Stomach smooth muscle (tissue), 2 donors: Measurements from ENCODE around the gene NCBP3.
A peak's percentile ranks its signal among the peaks of the same experiment; 100 is the strongest.

Source experiments
- H3K27ac ChIP-seq: one replicate; pipeline ENCODE4 v1.7.0; 2013; ENCODE audit warnings: mild to moderate bottlenecking, low read length, inconsistent platforms
- H3K27me3 ChIP-seq, 2 donors: one replicate each; pipeline ENCODE4 v1.7.0; 2013; ENCODE audit warnings: low read length in 2 of 2; ENCODE audit not compliant: insufficient read depth in 2 of 2, control insufficient read depth in 1 of 2
- H3K36me3 ChIP-seq, 2 donors: one replicate each; pipeline ENCODE4 v1.7.0; 2013; ENCODE audit warnings: low read length in 2 of 2; ENCODE audit not compliant: control insufficient read depth in 2 of 2, insufficient read depth in 2 of 2
- H3K4me1 ChIP-seq: one replicate; pipeline ENCODE4 v1.7.0; 2013; ENCODE audit warnings: low read length; ENCODE audit not compliant: control insufficient read depth, insufficient read depth
- H3K4me3 ChIP-seq, 2 donors: one replicate each; pipeline ENCODE4 v1.7.0; 2013; ENCODE audit warnings: low read length in 2 of 2
- H3K9ac ChIP-seq, 2 donors: one replicate each; pipeline ENCODE4 v1.7.0; 2013; ENCODE audit warnings: low read length in 2 of 2, mild to moderate bottlenecking in 1 of 2
- H3K9me3 ChIP-seq, 2 donors: one replicate each; pipeline ENCODE4 v1.7.0; 2013; ENCODE audit warnings: low read length in 2 of 2; ENCODE audit not compliant: control insufficient read depth in 2 of 2
- donor health status: healthy.
- donor health status: Pancreatic carcinoma.

NCBP3 gene

GRCh38 chr17:3812771-3813170 lies 33.3 kb downstream of the NCBP3 start:
- Histone ChIP-seq H3K9me3 (no peaks in the 10 kb centered on the region), H3K27ac (no peak overlapping the region), H3K4me3 (no peak overlapping the region), H3K9ac (no peak overlapping the region), H3K36me3 (peaks cover 46 to 65% of the 10 kb centered on the region in 2 donors), H3K4me1 (no peaks in the 10 kb centered on the region), H3K27me3 (no peaks in the 10 kb centered on the region)

- Histone ChIP-seq H3K4me1 (no peaks in the 10 kb centered on the region), H3K27me3 (no peaks in the 10 kb centered on the region), H3K27ac (no peak overlapping the region), H3K36me3 (peaks cover 49 to 68% of the 10 kb centered on the region in 2 donors), H3K4me3 (no peak overlapping the region), H3K9me3 (no peaks in the 10 kb centered on the region), H3K9ac (no peak overlapping the region)
Observed at GRCh38 chr17:3812284-3812683, 33.8 kb downstream of the NCBP3 start.

GRCh38 chr17:3810019-3810418 lies 36.0 kb downstream of the NCBP3 start:
- Histone ChIP-seq H3K27ac (no peak overlapping the region), H3K36me3 (peaks cover 35 to 59% of the 10 kb centered on the region in 2 donors), H3K9ac (no peak overlapping the region), H3K4me3 (no peak overlapping the region), H3K27me3 (no peaks in the 10 kb centered on the region), H3K4me1 (no peaks in the 10 kb centered on the region), H3K9me3 (no peaks in the 10 kb centered on the region)

DNA sequence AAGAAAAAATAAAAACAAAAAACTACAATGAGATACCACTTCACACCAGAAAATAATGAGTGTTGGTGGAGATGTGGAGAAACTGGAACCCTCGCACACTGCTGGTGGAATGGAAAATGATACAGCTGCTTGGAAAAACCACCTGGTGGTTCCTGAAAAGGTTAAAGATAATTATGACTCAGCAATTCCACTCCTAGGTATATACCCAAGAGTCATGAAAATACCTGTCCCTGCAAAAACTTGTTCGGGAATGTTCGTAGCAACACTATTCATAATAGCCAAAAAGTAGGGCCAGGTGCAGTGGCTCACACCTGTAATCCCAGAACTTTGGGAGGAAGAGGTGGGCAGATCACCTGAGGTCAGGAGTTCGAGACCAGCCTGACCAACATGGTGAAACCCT lies 36.9 kb downstream of the NCBP3 start:
- H3K4me3 ChIP-seq = no peak overlapping the region
- no peak overlapping the region for H3K9ac ChIP-seq
- H3K27me3 ChIP-seq = no peaks in the 10 kb centered on the region
- H3K36me3 ChIP-seq = peaks cover 32 to 53% of the 10 kb centered on the region in 2 donors
- no peaks in the 10 kb centered on the region for H3K9me3 ChIP-seq
- no peak overlapping the region for H3K27ac ChIP-seq
- H3K4me1 ChIP-seq = no peaks in the 10 kb centered on the region

- Histone ChIP-seq H3K4me3 (no peak overlapping the region), H3K27me3 (no peaks in the 10 kb centered on the region), H3K4me1 (no peaks in the 10 kb centered on the region), H3K9me3 (no peaks in the 10 kb centered on the region), H3K9ac (no peak overlapping the region), H3K36me3 (peaks cover 30 to 52% of the 10 kb centered on the region in 2 donors), H3K27ac (no peak overlapping the region)
Observed at GRCh38 chr17:3808701-3809100, 37.3 kb downstream of the NCBP3 start.

DNA sequence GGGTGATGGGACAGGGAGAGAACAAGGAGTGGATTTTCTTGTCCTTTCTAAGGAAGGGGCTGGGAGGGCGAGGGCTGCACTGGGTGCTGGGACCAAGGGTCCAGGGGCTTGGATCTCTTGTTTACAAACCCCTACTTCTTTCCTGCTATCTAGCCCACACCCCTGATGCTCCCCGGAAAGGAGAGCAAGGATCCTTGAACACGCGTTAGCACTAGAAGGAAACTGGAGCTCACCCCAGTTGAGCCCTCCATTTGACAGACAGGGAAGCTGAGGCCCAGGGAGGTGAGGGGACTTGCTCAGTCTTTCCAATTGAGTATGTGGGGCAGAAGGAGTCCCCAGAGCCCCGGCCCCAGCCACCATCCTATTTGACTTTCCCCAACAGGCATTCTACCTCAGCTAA lies 40.5 kb downstream of the NCBP3 start:
- Histone ChIP-seq H3K27ac (no peak overlapping the region), H3K4me1 (peaks cover 7% of the 10 kb centered on the region), H3K27me3 (no peaks in the 10 kb centered on the region), H3K9me3 (no peaks in the 10 kb centered on the region), H3K36me3 (peaks cover 19 to 33% of the 10 kb centered on the region in 2 donors), H3K4me3 (no peak overlapping the region), H3K9ac (no peak overlapping the region)

DNA sequence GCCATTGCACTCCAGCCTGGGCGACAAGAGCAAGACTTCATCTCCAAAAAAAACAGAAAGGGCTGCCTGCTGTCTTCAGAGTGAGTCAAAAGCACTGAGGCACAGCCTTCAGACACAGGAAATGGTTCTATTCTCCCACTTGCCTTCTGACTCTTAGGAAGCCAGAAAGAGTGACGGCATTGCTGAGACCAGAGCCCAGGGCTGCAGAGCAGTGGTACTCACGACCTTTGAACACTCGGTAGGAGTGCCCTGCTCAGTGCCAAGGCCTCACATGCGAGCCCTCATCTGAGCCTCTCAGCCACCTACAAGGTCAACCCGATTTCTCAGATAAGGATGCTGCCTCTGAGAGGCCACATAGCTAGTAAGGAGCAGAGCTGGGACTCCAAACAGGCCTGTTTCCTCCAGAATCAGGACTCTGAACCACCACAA lies 41.5 kb downstream of the NCBP3 start:
- H3K4me1 ChIP-seq = peaks cover 7% of the 10 kb centered on the region
- H3K4me3 ChIP-seq = no peak overlapping the region
- no peaks in the 10 kb centered on the region for H3K9me3 ChIP-seq
- no peak overlapping the region for H3K9ac ChIP-seq
- H3K36me3 ChIP-seq = peaks cover 10 to 24% of the 10 kb centered on the region in 2 donors
- H3K27me3 ChIP-seq = no peaks in the 10 kb centered on the region
- H3K27ac ChIP-seq = no peak overlapping the region

DNA sequence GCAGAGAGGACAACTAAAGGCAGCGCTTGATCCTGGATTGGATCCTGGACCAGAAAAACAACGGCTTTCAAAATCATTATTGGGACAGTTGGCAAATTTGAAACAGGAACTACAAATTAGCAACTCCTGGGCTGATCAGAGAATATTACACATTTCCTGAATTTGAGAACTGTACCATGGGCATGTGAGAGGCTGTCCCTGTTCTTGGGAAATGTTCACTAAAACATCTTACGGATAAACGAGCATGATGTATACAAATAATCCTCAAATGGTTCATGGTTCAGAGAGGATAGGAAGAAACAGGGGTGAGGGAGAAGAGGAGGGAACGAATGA lies 42.8 kb downstream of the NCBP3 start:
- H3K27ac ChIP-seq = peak overlapping the region; percentile 24
- no peak overlapping the region for H3K9ac ChIP-seq

DNA sequence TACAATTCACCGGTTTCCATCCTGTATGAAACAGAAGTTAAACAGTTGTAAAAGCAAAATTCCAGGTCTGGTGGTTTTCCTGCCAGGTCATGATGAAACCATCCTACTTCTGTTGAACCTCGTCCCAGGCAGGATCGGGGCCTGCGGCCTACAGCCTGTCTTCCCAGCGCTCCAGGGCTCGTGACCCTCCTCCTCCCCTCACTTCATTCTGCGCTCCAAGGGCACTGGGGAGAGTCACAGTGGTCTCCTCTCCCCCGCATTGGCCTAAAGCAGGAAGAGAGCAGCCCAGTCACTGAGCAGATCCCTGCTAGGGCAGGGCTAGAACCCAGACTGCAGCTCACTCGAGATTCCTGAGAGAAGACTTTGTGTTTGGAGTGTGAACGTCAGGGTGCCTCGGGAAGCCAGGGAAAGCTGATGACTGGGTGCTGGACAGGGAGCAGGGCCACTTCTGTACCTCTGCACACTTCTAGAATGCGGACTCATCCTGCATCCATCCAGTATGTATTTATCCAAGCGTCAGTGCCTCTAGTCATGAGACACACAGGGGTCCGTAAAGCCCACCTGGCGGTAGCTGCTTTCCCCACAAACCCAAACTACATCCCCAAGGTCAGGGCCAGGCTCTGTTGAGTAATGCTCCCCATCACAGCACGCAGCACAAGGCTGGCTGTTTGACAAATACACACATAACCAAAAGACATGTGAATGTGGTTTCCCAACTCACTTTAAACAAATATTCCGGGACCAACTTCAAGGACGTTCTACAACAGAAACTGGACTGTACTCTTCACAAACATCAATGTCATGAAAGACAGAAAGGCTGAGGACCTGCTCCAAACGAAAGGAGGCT lies 43.4 kb downstream of the NCBP3 start:
- H3K27ac ChIP-seq = peak overlapping the region; percentile 62
- no peak overlapping the region for H3K4me3 ChIP-seq
- peak overlapping the region in 1 of 2 donors; percentile 2 for H3K9ac ChIP-seq
- H3K36me3 ChIP-seq = peaks cover 5 to 14% of the 10 kb centered on the region in 2 donors
- H3K27me3 ChIP-seq = no peaks in the 10 kb centered on the region
- H3K4me1 ChIP-seq = peaks cover 7% of the 10 kb centered on the region
- H3K9me3 ChIP-seq = no peaks in the 10 kb centered on the region

More for the DNA sequence above, 42.8 kb downstream of the NCBP3 start:
- Histone ChIP-seq H3K9me3 (no peaks in the 10 kb centered on the region), H3K36me3 (peaks cover 6 to 16% of the 10 kb centered on the region in 2 donors), H3K27me3 (no peaks in the 10 kb centered on the region), H3K4me3 (no peak overlapping the region), H3K4me1 (peaks cover 7% of the 10 kb centered on the region)

DNA sequence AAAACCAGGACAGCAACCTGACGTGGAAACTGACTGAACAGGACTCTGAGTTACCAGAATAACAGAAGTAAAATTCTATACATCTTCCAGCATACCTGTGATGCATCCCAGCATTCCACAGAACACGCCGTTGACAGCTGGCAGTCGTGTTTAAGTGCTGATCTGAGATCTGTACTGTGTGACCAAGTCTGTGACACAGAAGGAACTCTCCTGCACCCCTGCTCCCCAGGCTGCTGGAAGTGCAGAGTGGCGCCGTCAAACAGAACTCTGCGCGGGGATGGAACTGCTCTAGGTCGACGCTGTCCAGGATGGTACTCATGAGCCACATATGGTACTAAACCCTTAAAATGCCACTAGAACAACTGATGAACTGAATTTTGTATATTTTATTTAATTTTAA lies 44.3 kb downstream of the NCBP3 start:
- peaks cover 0 to 7% of the 10 kb centered on the region in 2 donors for H3K36me3 ChIP-seq
- no peaks in the 10 kb centered on the region for H3K27me3 ChIP-seq
- H3K4me3 ChIP-seq = no peak overlapping the region
- no peak overlapping the region for H3K9ac ChIP-seq
- no peak overlapping the region for H3K27ac ChIP-seq
- H3K4me1 ChIP-seq = peaks cover 7% of the 10 kb centered on the region
- no peaks in the 10 kb centered on the region for H3K9me3 ChIP-seq

GRCh38 chr17:3801347-3801746 lies 44.7 kb downstream of the NCBP3 start:
- Histone ChIP-seq H3K9me3 (no peaks in the 10 kb centered on the region), H3K27ac (no peak overlapping the region), H3K4me1 (peaks cover 7% of the 10 kb centered on the region), H3K36me3 (peaks cover 0 to 7% of the 10 kb centered on the region in 2 donors), H3K9ac (no peak overlapping the region), H3K4me3 (no peak overlapping the region), H3K27me3 (no peaks in the 10 kb centered on the region)
